Measurements from ENCODE around the gene SORCS2.

GRCh38 chr4:7765666-7766065 is 573.3 kb downstream of the SORCS2 start:
- TF ChIP-seq ARNT (IDR thresholded peaks at IDR 0.05) (no peak), FOXA1 (IDR thresholded peaks at IDR 0.05) (no peak), SUZ12 (IDR thresholded peaks at IDR 0.05) (no peak)
